HCEC 1CT (cell line): Measurements from ENCODE around the gene DUSP10.

ENCODE experiments used
- DNase-seq: peaks from one replicate; pipeline ENCODE4 v3.0.0-alpha.2; 2017

Gene DUSP10

DNA sequence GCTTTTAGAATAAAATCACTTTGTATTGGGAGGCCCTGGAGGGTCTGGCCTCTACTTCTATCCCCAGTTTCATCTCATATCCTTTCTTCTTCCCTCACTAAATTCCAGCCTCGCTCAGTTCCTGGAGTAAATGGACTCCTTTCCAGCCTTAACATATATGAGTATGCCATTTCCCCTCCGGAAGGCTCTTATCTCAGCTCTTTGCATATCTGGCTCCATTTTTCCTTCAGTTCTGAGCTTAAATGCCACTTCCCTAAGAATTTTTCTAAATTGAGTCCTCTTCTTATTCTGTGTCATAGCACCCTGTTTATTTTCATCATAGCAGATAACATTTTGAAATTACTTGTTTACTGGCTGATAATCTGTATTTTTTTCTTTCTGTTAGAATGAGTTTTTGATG is 20.2 kb upstream of the DUSP10 start:
- DNase-seq, result no peak

- DNase-seq, result no peak
These were observed 19.6 kb upstream of the DUSP10 start for GRCh38 chr1:221761354-221762002.

DNA sequence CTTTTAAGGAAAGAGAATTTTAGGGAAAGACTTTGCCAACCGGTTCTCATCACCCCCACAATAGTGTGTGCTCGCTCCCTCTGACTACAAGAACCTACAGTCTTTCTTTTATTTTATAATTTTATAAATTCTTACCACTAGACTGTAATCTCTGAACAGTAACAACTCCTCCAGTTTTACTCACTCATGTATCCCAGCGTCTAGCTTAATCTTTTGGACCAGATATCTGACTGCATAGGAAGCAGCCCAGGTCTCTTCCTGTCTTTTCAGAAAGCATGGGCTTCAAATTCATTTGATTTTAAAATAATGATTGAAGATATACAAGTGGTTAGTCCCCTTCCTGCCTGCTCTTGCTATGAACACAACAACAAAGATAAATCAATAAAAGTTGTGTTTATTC is 19.0 kb upstream of the DUSP10 start:
- DNase-seq, result no peak

DNA sequence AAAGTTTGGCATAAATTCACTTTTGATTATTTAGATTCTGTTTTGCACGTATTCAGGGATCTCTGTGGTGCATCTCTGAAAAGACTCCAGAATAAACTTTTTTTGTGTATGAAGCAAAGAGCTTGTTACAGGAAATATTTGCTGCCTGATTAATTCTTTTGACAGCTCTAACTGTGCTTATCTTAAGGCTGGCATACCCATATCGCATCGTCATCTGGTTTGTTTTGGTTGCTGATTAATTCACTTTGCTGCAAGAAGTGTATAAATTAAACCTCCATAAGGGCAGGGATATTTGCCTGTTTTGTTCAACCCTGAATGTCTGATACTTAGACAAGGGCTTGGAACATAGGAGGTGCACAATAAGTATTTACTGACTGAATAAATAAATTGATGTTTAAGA is 17.5 kb upstream of the DUSP10 start:
- DNase-seq, result no peak

DNA sequence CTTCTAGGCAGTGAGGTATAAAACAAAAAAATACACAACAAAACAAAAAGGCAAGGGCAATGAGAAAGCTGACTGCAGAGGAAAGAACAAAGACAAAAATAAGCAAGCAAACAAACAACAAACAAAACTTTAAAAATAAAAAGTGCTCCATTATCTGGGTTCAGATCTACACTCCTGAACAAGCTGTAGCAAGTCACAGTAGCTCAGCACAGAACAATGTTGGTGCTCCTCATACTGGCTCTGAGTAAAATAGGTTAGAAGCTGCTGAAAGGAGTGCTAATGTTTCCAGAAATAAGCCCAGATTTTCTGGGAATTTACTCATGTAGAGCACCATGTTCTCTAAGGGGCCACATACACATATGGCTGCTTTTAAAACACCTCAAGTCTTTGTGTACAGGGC is 16.6 kb upstream of the DUSP10 start:
- no peak for DNase-seq

DNA sequence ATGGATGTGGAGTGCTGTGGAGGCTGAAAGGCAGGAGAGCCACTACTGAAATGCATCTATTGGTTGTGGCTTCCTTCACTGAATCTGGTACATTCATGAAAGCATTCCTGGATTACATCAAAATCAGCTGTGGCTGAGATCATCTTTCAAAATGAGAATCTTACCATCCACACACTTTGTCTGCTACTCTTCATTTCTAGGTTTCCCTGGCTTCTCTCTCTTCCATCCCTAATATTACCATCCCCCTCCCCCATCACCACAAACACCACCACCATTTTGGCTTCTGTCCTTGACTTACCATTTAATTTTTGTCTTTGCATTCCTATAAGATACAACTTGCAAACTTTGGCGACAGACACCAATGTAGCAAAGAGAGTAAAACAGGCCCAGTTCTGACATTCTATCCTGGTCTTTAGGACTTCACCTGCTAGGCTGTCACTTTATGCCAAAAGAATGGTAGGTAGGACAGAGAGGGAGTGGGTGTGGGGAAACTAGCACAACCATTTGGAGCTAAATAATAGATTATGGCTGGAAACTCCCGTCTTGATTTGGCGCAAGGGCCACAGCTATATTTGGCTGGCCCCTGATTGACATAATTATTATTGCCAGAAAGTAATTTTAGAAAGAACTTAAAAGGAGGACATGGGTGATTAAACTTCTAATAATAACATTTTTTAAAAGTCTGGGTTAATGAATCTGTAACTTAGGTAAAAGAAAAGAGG is 15.1 kb upstream of the DUSP10 start:
- DNase-seq, result no peak

- no peak for DNase-seq
These were observed 11.9 kb upstream of the DUSP10 start for GRCh38 chr1:221753828-221754188.

GRCh38 chr1:221751226-221751887 is 9.5 kb upstream of the DUSP10 start:
- no peak for DNase-seq

GRCh38 chr1:221748981-221749380 is 7.1 kb upstream of the DUSP10 start:
- DNase-seq, result no peak

GRCh38 chr1:221747839-221748238 is 6.0 kb upstream of the DUSP10 start:
- no peak for DNase-seq

- no peak for DNase-seq
These were observed 1.7 kb upstream of the DUSP10 start for GRCh38 chr1:221743416-221744208.

DNA sequence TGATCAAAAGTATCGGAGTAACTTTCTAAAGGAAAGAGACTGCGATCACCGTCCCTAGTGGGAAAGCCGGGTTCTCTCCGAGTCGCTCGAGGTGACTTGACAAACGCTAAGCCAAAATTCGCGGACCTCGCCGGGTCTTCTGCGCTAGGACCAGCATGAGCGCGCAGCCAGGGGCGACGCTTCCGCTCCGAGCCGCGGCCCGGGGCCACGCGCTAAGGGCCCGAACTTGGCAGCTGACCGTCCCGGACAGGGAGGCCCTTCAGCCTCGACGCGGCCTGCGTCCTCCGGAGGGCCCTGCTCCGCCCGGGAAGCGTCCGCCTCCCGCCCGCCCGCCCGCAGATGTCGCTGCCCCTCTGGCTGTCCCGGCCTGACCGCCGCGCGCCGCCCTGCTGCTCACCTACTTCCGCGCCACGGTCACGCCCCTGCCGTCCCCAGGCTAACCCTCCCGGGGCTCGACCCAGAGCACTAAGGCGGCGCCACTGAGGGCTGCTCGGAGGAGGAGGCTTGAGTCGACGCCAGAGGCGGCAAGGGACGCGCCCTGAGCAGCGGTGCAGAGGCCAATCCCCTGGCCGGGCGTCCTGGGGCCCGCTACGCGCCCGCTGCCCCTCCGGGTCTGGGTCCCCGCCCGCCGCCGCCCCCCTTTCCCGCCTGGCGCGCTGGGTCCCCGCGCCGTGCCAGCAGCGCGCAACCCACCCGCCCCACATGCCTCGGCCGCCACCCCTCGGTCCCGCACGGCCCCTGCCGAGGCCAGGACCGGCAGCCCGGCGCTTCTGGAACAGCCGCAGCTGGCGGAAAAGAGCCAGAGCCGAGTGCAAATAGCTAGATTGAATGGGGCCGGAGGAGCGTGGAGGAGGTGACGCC is 896 bp upstream of the DUSP10 start:
- DNase-seq, result peak; percentile 87

DNA sequence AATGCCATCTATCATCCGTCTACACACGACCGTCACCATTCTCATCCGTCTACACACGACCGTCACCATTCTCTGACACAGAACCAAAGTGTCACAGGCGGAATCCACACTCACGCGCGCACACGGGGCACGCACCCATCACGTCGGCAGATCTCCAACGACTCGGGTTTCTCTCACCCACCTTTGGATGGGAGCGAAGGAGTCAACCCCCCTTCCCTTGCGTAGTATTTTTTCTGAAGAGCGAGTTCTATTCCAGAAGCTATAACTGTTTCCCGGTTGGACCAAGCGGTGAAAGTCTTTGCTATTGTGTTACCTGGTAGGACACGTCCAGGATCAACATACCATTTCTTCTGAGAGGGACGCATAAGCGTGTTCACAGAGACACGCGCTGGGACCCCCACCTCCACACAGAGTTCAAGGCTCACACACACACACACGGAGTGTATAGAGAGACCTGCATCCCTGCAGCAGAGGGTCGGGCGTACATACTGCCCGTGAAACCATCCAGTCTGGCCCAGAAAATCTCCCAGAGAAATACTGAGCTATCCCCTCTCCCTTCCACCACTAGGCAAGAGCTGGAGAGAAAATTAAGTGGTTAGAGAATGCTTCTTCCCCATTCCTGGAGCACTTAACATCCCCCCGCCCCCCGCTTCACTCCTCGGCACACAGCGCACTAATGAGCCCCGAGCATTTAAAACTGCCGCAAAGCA is 741 bp downstream of the DUSP10 start:
- peak; percentile 28 for DNase-seq

DNA sequence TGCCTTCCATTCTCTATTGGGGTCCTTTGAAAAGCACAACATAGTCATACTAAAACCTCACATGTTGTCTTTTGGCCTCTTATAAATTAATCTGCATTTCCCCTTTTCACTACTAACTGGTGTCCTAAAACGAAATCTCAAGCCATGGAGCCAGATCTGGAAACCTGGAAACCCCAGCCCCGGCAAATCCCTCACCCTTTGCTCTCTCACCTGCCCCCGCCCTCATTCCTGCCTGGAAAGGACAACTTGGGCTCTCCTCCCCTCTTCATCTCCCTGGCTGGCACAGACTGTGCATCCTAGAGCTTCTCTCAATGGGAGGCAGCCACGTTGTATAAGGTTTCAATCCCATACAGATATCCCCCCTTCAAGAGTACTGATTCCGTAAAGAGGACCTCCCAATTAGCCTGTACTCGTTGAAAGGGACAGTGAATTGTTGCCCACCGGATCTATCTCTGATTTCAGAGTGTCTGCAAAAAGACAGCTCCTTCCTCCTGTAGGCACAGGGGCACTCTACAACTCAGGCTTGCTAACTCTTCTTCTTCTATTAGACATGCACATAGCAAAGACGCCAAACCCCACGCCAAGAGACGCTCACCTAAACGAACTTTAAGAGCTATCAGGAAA is 1.4 kb downstream of the DUSP10 start:
- peak; percentile 25 for DNase-seq

DNA sequence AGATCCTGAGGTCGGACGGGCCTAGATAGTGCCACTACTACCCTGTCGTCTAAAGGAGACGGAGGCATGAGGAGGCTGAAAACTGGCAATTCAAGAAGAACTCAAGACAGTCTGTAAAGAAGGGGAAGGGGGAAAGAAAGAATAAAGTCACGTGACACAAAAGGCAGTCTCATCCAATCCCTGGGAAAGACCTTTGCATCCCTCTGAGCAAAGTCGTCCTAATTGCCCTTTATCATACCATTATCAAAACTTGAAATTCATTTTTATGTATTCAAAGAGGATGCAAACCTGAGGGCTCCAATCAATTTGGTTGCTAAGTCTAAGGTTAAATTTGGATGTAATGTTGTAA is 2.2 kb downstream of the DUSP10 start:
- DNase-seq, result no peak

- no peak for DNase-seq
These were observed 2.7 kb downstream of the DUSP10 start for GRCh38 chr1:221739018-221739676.

GRCh38 chr1:221736714-221737113 is 5.2 kb downstream of the DUSP10 start:
- DNase-seq, result no peak

GRCh38 chr1:221735999-221736398 is 5.9 kb downstream of the DUSP10 start:
- no peak for DNase-seq

GRCh38 chr1:221734187-221734586 is 7.7 kb downstream of the DUSP10 start:
- no peak for DNase-seq

GRCh38 chr1:221732052-221732451 is 9.8 kb downstream of the DUSP10 start:
- DNase-seq, result no peak

- peak; percentile 48 for DNase-seq
These were observed 12.0 kb downstream of the DUSP10 start for GRCh38 chr1:221729771-221730330.
